ENCODE results near the gene LGMN. TPM values are rescaled to one million over a fixed set of nuclear protein-coding genes. Genes with fewer than 3 reads are reported as not detected.

The LGMN gene
- total and polyA plus RNA-seq, 12 donors = 82.2 to 211 (median 103) TPM

DNA sequence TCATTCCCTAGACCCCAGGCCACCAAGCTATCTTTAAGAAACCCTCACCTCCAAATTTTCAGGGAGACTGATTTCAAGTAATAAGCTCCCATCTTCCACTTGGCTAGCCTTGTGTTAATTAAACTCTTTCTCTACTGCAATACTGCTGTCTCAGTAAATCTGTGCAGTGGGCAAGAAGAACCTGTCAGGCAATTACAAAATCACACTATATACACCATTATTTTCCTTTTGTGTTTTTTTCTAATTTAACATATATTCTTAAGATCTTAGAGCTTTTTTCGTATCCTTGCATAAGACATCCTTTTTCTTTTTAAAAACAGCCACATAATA lies 38.0 kb upstream of the LGMN start:
- Histone ChIP-seq H3K27me3 (no peaks in the 10 kb centered on the region), H3K4me1 (peaks cover 0 to 32% (median 4%) of the 10 kb centered on the region in 9 donors), H3K27ac (peak overlapping the region; percentile 18 to 79 (median 64)), H3K4me3 (no peak overlapping the region), H3K9me3 (peaks cover 0 to 30% (median 15%) of the 10 kb centered on the region in 11 donors), H3K36me3 (no peaks in the 10 kb centered on the region)
- no peak for ATAC-seq
- no peak for DNase-seq
- 94 to 95% methylated on average over 1 of the region's 1 CpG for WGBS, 2 donors
- intact Hi-C loops (cut with DNase I) = loop anchor here in 1 of 10 donors (10.0 kb wide), 1 partner anchor 102 kb away; no protein-coding TSS in a partner anchor
- TF ChIP-seq, protein P1, sequence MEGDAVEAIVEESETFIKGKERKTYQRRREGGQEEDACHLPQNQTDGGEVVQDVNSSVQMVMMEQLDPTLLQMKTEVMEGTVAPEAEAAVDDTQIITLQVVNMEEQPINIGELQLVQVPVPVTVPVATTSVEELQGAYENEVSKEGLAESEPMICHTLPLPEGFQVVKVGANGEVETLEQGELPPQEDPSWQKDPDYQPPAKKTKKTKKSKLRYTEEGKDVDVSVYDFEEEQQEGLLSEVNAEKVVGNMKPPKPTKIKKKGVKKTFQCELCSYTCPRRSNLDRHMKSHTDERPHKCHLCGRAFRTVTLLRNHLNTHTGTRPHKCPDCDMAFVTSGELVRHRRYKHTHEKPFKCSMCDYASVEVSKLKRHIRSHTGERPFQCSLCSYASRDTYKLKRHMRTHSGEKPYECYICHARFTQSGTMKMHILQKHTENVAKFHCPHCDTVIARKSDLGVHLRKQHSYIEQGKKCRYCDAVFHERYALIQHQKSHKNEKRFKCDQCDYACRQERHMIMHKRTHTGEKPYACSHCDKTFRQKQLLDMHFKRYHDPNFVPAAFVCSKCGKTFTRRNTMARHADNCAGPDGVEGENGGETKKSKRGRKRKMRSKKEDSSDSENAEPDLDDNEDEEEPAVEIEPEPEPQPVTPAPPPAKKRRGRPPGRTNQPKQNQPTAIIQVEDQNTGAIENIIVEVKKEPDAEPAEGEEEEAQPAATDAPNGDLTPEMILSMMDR (IDR thresholded peaks at IDR 0.05) = no peak

DNA sequence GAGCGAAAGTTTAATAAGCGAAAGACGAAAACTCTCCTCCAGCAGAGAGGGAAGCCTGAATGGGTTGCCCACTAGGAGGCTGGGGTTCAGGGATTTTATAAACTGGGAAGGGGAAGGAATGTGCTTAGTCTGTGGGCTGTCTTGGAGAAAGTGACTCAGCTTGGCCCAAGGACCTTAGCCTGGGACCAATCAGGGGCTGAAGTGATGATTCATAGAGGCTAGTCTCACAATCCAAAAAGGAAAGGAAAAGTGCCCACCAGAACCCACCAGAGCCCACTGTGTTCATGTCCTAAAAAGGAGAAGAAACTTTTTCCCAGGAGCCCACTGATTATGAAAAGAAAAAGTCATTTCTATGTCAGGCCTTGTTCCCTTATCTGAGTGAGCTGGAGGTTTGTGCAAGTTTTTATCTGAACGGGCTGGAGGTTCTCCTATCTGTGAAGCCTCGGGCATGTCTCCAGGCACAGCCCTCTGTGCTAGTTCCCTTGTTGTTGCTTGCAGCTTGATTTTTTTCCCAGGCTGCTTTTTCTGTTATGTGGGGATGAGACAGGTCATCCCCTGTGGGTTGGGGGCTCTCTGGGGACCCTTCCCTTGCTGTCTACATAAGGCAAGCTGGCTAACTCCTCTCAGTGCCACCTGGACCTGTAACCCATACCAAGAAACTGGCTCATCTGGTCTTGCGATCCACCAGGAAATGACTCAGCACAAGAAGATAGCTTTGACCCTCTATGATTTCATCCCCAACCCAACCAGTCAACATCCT lies 37.4 kb upstream of the LGMN start:
- Histone ChIP-seq H3K27me3 (no peaks in the 10 kb centered on the region), H3K4me1 (peaks cover 0 to 31% (median 6%) of the 10 kb centered on the region in 9 donors), H3K27ac (peak overlapping the region; percentile 18 to 79 (median 64)), H3K4me3 (no peak overlapping the region), H3K9me3 (peaks cover 0 to 30% (median 15%) of the 10 kb centered on the region in 11 donors), H3K36me3 (no peaks in the 10 kb centered on the region)
- peak; percentile 21 to 53 for DNase-seq
- 46 to 53% methylated on average over 6 of the region's 6 CpGs for WGBS, 2 donors
- intact Hi-C loops (cut with DNase I) = loop anchor here in 2 of 10 donors (2.0 to 10.0 kb wide), 2 partner anchors 71 to 101 kb away; no protein-coding TSS in a partner anchor
- ATAC-seq = peak; percentile 41 to 78 (median 68)
- TF ChIP-seq, protein P1 (IDR thresholded peaks at IDR 0.05) = peak in 2 of 9 donors; percentile 6 to 11

DNA sequence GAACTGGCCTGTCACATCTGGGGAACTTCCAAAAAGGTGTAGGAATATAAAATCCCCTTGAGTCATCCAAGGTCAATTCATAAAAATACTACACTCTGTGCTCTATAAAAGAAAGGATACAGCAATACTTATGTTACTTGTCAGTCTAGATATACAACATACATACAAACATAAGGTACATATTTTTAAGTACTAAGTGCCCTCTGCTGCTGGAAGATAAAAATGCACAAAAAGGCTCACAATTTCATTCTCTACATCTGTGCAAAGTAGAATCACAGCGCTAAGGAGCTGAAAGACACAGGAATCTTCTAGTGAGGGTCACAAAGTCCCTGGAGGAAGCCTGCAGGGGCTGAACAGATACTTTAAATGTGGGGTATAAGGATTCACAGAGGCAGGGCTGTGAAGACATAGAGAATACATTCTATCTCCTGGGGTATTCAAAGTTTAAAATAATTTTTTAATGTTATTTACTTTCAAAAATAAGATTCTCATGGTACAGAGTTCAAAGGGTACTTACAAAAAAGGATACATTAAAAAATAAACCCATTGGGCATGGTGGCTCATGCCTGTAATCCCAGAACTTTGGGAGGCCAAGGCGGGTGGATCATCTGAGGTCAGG lies 35.5 kb upstream of the LGMN start:
- H3K36me3 ChIP-seq = no peaks in the 10 kb centered on the region
- no peak overlapping the region for H3K4me3 ChIP-seq
- H3K27ac ChIP-seq = no peak overlapping the region
- WGBS, 2 donors = 46 to 50% methylated on average over 2 of the region's 2 CpGs
- intact Hi-C loops (cut with DNase I) = loop anchor here (1.0 to 10.0 kb wide), 7 partner anchors 37 to 99 kb away; partner anchors contain the start of gene LGMN (in 1 of the 10)
- peaks cover 0 to 38% (median 12%) of the 10 kb centered on the region in 9 donors for H3K4me1 ChIP-seq
- no peaks in the 10 kb centered on the region for H3K27me3 ChIP-seq
- TF ChIP-seq, protein P1 (IDR thresholded peaks at IDR 0.05) = peak; percentile 38 to 73 (median 58)
- peaks cover 0 to 14% (median 3%) of the 10 kb centered on the region in 11 donors for H3K9me3 ChIP-seq
- DNase-seq (peak in 1 of 2 donors; percentile 44), ATAC-seq (peak in 7 of 8 donors; percentile 35 to 78 (median 68))

DNA sequence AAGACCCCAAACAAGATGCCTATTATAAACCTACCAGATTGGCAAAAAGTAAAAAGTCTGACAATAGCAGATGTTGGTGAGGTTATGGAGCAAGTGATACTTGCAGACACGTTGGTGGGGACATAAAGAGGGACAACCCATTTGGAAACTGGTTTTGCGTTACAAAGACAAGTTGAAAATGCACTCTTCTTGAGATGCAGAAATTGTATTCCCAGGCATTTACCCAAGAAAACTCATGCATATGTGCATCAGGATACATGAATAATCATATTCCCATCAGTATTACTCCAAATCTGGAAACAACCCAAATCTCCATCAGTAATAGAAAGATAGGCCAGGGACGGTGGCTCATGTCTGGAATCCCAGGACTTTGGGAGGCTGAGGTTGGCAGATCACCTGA lies 32.9 kb upstream of the LGMN start:
- no peaks in the 10 kb centered on the region for H3K27me3 ChIP-seq
- no peak for ATAC-seq
- TF ChIP-seq, protein P1 (IDR thresholded peaks at IDR 0.05) = no peak
- H3K4me3 ChIP-seq = no peak overlapping the region
- no peaks in the 10 kb centered on the region for H3K36me3 ChIP-seq
- H3K27ac ChIP-seq = peak overlapping the region in 2 of 10 donors; percentile 19 to 37
- no peak for DNase-seq
- intact Hi-C loops (cut with DNase I) = loop anchor here in 5 of 10 donors (2.0 to 10.0 kb wide), 4 partner anchors 34 to 97 kb away; partner anchors contain the start of gene LGMN (in 1 of the 5)
- peaks cover 0 to 3% (median 0%) of the 10 kb centered on the region in 11 donors for H3K9me3 ChIP-seq
- 68% methylated on average over 3 of the region's 3 CpGs for WGBS, 2 donors
- peaks cover 0 to 39% (median 12%) of the 10 kb centered on the region in 9 donors for H3K4me1 ChIP-seq

Measured in heart right ventricle (tissue), 16 donors.